GM12873 (cell line): ENCODE data around the gene TMEM175.

Source experiments
- CTCF ChIP-seq: IDR thresholded peaks from 2 replicates; pipeline ENCODE4 v1.5.1; 2012; ENCODE audit warnings: low read depth, mild to moderate bottlenecking, moderate library complexity, low read length, control low read depth; ENCODE audit not compliant: insufficient read depth; ENCODE audit errors: missing control alignments

TMEM175 gene

DNA sequence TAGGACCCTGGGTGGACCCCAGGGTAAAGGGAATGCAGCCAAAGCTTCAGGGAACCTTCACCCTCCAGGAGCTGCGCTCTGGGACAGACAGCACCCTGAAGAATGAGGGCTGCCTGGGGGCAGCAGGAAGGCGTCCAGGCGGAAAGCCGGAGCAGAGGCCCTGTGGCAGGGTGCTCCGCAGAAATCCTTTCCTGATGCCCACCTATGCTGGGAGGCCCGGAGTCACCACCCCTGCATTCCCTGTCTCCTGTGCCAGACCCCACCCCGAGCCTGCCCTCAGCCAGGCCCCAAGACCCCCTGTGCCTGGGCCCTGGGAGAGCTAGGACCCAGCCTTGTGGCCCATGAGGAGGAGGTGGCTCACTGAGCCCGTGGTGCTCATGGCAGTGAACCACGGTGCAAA, 42.4 kb downstream of the TMEM175 start:
- TF ChIP-seq CTCF, result no peak

GRCh38 chr4:978957-979701, 46.9 kb downstream of the TMEM175 start:
- no peak for TF ChIP-seq CTCF

GRCh38 chr4:982291-982690, 50.0 kb downstream of the TMEM175 start:
- TF ChIP-seq CTCF, result no peak

DNA sequence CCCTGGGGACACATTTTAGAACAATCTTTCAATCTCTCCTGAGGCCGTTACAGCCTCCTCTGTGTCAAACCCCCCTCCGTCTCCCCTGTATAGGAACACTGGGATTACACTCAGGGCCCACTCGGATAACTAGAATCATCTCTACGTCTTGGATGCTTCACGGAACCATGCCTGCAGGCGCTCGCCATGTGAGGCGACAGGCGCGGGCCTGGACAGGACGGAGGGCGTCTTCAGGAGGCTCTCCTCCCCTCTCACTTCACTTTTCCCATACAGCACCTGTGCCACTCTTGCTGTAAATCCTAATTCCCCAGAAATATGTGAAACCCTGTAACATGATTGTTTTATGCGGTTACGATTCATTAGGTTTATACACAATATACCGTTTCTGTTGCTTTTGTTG, 50.6 kb downstream of the TMEM175 start:
- TF ChIP-seq CTCF, result no peak

DNA sequence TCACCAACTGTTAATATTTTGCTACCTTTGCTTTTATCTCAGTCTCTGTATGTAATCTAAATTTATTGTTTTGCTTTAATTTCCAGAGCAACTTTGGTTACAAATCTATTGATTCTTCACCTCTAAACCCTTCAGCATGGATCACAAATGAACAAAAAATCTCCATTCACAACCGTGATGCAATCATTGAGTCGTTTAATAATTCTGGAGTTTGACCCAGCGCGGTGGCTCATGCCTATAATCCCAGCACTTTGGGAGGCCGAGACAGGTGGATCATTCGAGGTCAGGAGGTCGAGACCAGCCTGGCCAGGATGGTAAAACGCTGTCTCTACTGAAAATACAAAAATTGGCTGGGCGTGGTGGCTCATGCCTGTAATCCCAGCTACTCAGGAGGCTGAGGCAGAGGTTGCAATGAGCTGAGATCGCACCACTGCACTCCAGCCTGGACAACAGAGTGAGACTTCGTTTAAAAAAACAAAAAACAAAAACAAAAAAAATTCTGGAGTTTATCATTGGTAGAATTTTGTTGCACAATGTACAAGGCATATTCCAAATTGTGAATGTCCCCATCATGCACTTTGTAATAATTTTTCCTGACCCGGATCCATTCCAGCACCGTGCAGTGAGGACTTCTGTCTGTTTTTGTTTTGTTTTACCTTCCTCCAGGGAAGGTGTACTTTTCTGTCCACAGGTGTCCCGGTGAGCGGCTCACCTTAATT, 52.2 kb downstream of the TMEM175 start:
- TF ChIP-seq CTCF, result no peak

GRCh38 chr4:985123-985830, 53.0 kb downstream of the TMEM175 start:
- no peak for TF ChIP-seq CTCF

- no peak for TF ChIP-seq CTCF
These were observed 54.2 kb downstream of the TMEM175 start for GRCh38 chr4:986428-986878.
